Hepatocyte (in vitro differentiated cells): ENCODE results near the gene RABGAP1L.
"Not testable (repeated sequence)": the region's sequence is repeated elsewhere in the genome, so short reads cannot be mapped to it uniquely, and the experiment has no call there.

Source experiments
- EZH2 ChIP-seq: fragments of 200-600 bp; sonication (generic); IDR thresholded peaks from 2 replicates; pipeline ENCODE4 v1.6.1; 2016; ENCODE audit warnings: antibody characterized with exemption, mild to moderate bottlenecking, borderline replicate concordance
- TF ChIP-seq, protein P1 (sequence below): fragments of 200-600 bp; sonication (generic); IDR thresholded peaks from 2 replicates; pipeline ENCODE4 v1.5.1; 2016; ENCODE audit warnings: antibody characterized with exemption, mild to moderate bottlenecking; ENCODE audit not compliant: poor library complexity

DNA sequence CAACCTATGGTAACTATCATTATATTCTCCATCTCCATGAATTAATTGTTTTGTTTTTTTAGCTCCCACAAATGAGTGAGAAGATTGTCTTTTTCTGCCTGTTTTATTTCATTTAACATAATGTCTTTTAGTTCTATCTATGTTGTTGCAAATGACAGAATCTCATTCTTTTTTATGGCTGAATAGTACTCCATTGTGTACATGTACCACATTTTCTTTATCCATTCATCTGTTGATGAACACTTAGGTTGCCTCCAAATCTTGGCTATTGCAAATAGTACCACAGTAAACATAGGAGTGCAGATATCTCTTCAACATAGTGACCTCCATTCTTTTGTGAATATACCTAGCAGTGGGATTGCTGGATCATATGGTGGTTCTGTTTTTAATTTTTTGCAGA lies 429.3 kb downstream of the RABGAP1L start:
- TF ChIP-seq, protein P1, sequence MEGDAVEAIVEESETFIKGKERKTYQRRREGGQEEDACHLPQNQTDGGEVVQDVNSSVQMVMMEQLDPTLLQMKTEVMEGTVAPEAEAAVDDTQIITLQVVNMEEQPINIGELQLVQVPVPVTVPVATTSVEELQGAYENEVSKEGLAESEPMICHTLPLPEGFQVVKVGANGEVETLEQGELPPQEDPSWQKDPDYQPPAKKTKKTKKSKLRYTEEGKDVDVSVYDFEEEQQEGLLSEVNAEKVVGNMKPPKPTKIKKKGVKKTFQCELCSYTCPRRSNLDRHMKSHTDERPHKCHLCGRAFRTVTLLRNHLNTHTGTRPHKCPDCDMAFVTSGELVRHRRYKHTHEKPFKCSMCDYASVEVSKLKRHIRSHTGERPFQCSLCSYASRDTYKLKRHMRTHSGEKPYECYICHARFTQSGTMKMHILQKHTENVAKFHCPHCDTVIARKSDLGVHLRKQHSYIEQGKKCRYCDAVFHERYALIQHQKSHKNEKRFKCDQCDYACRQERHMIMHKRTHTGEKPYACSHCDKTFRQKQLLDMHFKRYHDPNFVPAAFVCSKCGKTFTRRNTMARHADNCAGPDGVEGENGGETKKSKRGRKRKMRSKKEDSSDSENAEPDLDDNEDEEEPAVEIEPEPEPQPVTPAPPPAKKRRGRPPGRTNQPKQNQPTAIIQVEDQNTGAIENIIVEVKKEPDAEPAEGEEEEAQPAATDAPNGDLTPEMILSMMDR: not testable (repeated sequence)
- not testable (repeated sequence) for TF ChIP-seq EZH2
